Neural progenitor cell (in vitro differentiated cells): ENCODE measurements around the gene AFF2. TPM values are rescaled to one million over a fixed set of nuclear protein-coding genes. Genes with fewer than 3 reads are reported as not detected.

Experiments
- DNase-seq: peaks from one replicate; pipeline ENCODE4 v3.0.0-alpha.2; 2016; ENCODE audit warnings: low spot score
- H2AFZ ChIP-seq: fragments of 200-600 bp; sonication (generic); replicated peaks from 2 replicates; pipeline ENCODE4 v1.6.1; 2016; ENCODE audit warnings: antibody characterized with exemption
- H3F3A ChIP-seq: fragments of 200-600 bp; sonication (generic); 2 replicates; pipeline ENCODE4 v1.6.1; 2016; ENCODE audit warnings: antibody characterized with exemption, low read depth
- H3K27ac ChIP-seq: fragments of 200-600 bp; sonication (generic); 2 replicates; pipeline ENCODE4 v1.5.1; 2016; ENCODE audit warnings: mild to moderate bottlenecking
- H3K27me3 ChIP-seq: fragments of 200-600 bp; sonication (generic); 2 replicates; pipeline ENCODE4 v1.6.1; 2016; ENCODE audit warnings: mild to moderate bottlenecking, moderate library complexity
- H3K36me3 ChIP-seq: fragments of 200-600 bp; sonication (generic); 2 replicates; pipeline ENCODE4 v1.5.1; 2016
- H3K4me1 ChIP-seq: fragments of 200-600 bp; sonication (generic); 2 replicates; pipeline ENCODE4 v1.6.1; 2016; ENCODE audit warnings: mixed run types
- H3K4me2 ChIP-seq: fragments of 200-600 bp; sonication (generic); 2 replicates; pipeline ENCODE4 v1.6.1; 2016
- H3K4me3 ChIP-seq: fragments of 200-600 bp; sonication (generic); 2 replicates; pipeline ENCODE4 v1.5.1; 2016
- H3K79me2 ChIP-seq: fragments of 200-600 bp; sonication (generic); 2 replicates; pipeline ENCODE4 v1.6.1; 2016; ENCODE audit warnings: low read depth
- H3K9ac ChIP-seq: fragments of 200-600 bp; sonication (generic); 2 replicates; pipeline ENCODE4 v1.6.1; 2016
- H3K9me3 ChIP-seq: fragments of 200-600 bp; sonication (generic); 2 replicates; pipeline ENCODE4 v1.5.1; 2016; ENCODE audit warnings: low read depth
- H4K20me1 ChIP-seq: fragments of 200-600 bp; sonication (generic); 2 replicates; pipeline ENCODE4 v1.6.1; 2016; ENCODE audit warnings: low read depth
- H3K27ac Mint-ChIP-seq: 3 replicates; pipeline ENCODE4 v1.8.0; 2021; ENCODE audit warnings: mixed read lengths
- H3K27me3 Mint-ChIP-seq: 2 replicates; pipeline ENCODE4 v1.8.0; 2022; ENCODE audit warnings: low read depth, mild to moderate bottlenecking, inconsistent platforms, moderate library complexity, mixed read lengths; ENCODE audit not compliant: insufficient read depth
- H3K36me3 Mint-ChIP-seq: 3 replicates; pipeline ENCODE4 v1.8.0; 2021; ENCODE audit warnings: mixed read lengths
- H3K4me1 Mint-ChIP-seq: 3 replicates; pipeline ENCODE4 v1.8.0; 2021; ENCODE audit warnings: mixed read lengths
- H3K4me3 Mint-ChIP-seq: 3 replicates; pipeline ENCODE4 v1.8.0; 2021; ENCODE audit warnings: mild to moderate bottlenecking, moderate library complexity, mixed read lengths
- H3K9me3 Mint-ChIP-seq: 3 replicates; pipeline ENCODE4 v1.8.0; 2020; ENCODE audit warnings: mixed read lengths
- CTCF ChIP-seq: fragments of 200-600 bp; sonication (generic); IDR thresholded peaks from 2 replicates; pipeline ENCODE4 v1.5.1; 2017; ENCODE audit warnings: antibody characterized with exemption, mild to moderate bottlenecking
- EZH2 ChIP-seq: fragments of 200-600 bp; sonication (generic); IDR thresholded peaks from 2 replicates; pipeline ENCODE4 v1.6.1; 2017; ENCODE audit warnings: antibody characterized with exemption, mild to moderate bottlenecking, moderate library complexity
- EZH2phosphoT487 ChIP-seq: fragments of 200-600 bp; sonication (generic); IDR thresholded peaks from 2 replicates; pipeline ENCODE4 v1.6.1; 2017; ENCODE audit warnings: antibody characterized with exemption
- total RNA-seq: library from RNA; depleted of rRNA; stranded (reverse); fragments of >200 nt; gene quantifications from 2 replicates; pipeline ENCODE4 v1.2.3, GENCODE V29; 2015; ENCODE audit warnings: low replicate concordance

The AFF2 gene
- total RNA-seq, 1 donor from 2014 or later, result 13.5 TPM

DNA sequence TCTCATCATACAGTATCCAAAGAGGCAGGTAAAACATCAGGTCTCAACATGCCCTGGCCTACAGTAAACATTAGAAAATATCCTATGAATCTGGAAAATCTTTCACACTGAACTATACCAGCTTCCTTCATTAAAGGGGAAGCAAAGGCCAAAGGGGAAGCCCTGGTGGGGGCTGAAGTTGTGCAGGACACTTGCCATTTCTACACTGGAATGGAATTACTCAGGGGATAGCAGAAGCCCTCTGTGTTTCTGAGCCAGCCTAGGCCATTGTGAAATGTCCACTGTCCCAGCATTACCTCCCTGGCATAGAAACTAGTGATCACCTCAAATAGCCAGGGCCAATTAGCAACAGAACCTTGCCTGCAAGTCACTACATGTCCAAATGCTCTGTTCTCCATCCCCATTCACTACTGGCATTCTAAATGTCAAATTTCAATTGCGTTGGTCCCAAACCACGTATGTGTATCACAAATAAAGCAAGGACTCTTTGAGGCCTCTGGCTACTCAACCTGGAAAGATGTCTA lies 429.9 kb downstream of the AFF2 start:
- no peak overlapping the region for H2AFZ ChIP-seq
- H3K27me3 ChIP-seq, result no peaks in the 10 kb centered on the region
- no peak overlapping the region for H3K4me2 ChIP-seq
- no peaks in the 10 kb centered on the region for H3F3A ChIP-seq
- H3K4me3 ChIP-seq, result no peak overlapping the region
- H3K9ac ChIP-seq, result no peak overlapping the region
- no peaks in the 10 kb centered on the region for H3K36me3 ChIP-seq
- H3K4me1 ChIP-seq, result no peaks in the 10 kb centered on the region
- H3K36me3 Mint-ChIP-seq, result no peaks in the 10 kb centered on the region
- TF ChIP-seq CTCF, result no peak
- TF ChIP-seq EZH2, result no peak
- TF ChIP-seq EZH2phosphoT487, result no peak
- H3K27ac ChIP-seq, result no peak overlapping the region
- no peaks in the 10 kb centered on the region for H4K20me1 ChIP-seq
- no peak overlapping the region for H3K27ac Mint-ChIP-seq
- H3K4me1 Mint-ChIP-seq, result no peaks in the 10 kb centered on the region
- no peaks in the 10 kb centered on the region for H3K9me3 Mint-ChIP-seq
- no peak overlapping the region for H3K4me3 Mint-ChIP-seq
- H3K27me3 Mint-ChIP-seq, result peaks cover 2% of the 10 kb centered on the region
- no peaks in the 10 kb centered on the region for H3K9me3 ChIP-seq
- no peaks in the 10 kb centered on the region for H3K79me2 ChIP-seq
- no peak for DNase-seq

GRCh38 chrX:148933881-148934280 lies 433.5 kb downstream of the AFF2 start:
- H2AFZ ChIP-seq, result no peak overlapping the region
- TF ChIP-seq EZH2 (no peak), EZH2phosphoT487 (no peak), CTCF (no peak)
- no peaks in the 10 kb centered on the region for H3K4me1 Mint-ChIP-seq
- no peaks in the 10 kb centered on the region for H3K36me3 ChIP-seq
- no peaks in the 10 kb centered on the region for H3F3A ChIP-seq
- no peak overlapping the region for H3K4me2 ChIP-seq
- no peak for DNase-seq
- no peaks in the 10 kb centered on the region for H3K27me3 ChIP-seq
- H3K27ac Mint-ChIP-seq, result no peak overlapping the region
- peaks cover 2% of the 10 kb centered on the region for H3K27me3 Mint-ChIP-seq
- no peak overlapping the region for H3K27ac ChIP-seq
- no peaks in the 10 kb centered on the region for H3K9me3 Mint-ChIP-seq
- H4K20me1 ChIP-seq, result no peaks in the 10 kb centered on the region
- no peaks in the 10 kb centered on the region for H3K9me3 ChIP-seq
- no peaks in the 10 kb centered on the region for H3K36me3 Mint-ChIP-seq
- no peak overlapping the region for H3K9ac ChIP-seq
- no peak overlapping the region for H3K4me3 Mint-ChIP-seq
- no peaks in the 10 kb centered on the region for H3K4me1 ChIP-seq
- no peak overlapping the region for H3K4me3 ChIP-seq
- no peaks in the 10 kb centered on the region for H3K79me2 ChIP-seq

- no peaks in the 10 kb centered on the region for H3K27me3 ChIP-seq
- Mint-ChIP-seq H3K36me3 (no peaks in the 10 kb centered on the region), H3K27ac (no peak overlapping the region), H3K27me3 (no peaks in the 10 kb centered on the region), H3K4me3 (no peak overlapping the region), H3K4me1 (no peaks in the 10 kb centered on the region), H3K9me3 (no peaks in the 10 kb centered on the region)
- no peaks in the 10 kb centered on the region for H3K4me1 ChIP-seq
- no peaks in the 10 kb centered on the region for H3F3A ChIP-seq
- H2AFZ ChIP-seq, result no peak overlapping the region
- no peaks in the 10 kb centered on the region for H3K9me3 ChIP-seq
- no peaks in the 10 kb centered on the region for H3K79me2 ChIP-seq
- H3K4me3 ChIP-seq, result no peak overlapping the region
- no peaks in the 10 kb centered on the region for H4K20me1 ChIP-seq
- no peak overlapping the region for H3K27ac ChIP-seq
- DNase-seq, result no peak
- H3K36me3 ChIP-seq, result no peaks in the 10 kb centered on the region
- H3K4me2 ChIP-seq, result no peak overlapping the region
- H3K9ac ChIP-seq, result no peak overlapping the region
- TF ChIP-seq EZH2phosphoT487, result no peak
- no peak for TF ChIP-seq EZH2
- TF ChIP-seq CTCF, result no peak
Measured at GRCh38 chrX:148938348-148938747, 437.9 kb downstream of the AFF2 start.
